ENCODE data around the gene NFAM1. TPM values are rescaled to one million over a fixed set of nuclear protein-coding genes. Genes with fewer than 3 reads are reported as not detected.

NFAM1 gene
- polyA plus RNA-seq, 4 donors: 0.81 to 1.1 (median 1.0) TPM

DNA sequence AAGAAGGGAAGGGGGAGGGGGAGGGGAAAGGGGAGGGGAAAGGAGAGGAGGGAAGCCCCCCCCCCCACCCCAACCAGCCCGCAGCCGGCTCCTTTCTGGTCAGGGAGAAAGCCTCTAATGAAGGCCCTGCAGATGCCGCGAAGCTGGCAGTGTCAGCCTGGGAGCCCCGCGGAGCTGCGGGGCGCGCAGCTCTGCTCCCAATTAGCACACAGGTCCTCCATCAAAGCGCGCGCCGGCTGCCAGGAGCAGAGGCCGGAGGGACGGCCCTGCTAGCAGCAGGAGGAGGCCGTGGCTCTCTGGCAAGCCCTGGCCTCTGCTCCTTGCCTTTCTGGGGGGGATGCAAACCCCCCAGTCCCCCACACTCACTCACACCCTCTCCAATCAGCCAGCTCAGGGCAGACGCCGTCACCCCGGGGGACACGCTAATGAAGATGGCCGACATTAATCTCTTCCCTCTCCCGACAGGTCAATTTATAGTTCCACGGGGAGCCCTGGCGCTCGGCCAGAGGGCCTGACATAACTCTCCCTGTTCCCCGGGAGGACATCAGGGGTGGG lies 91.3 kb downstream of the NFAM1 start:
- DNase-seq (ENCODE audit: low read depth in 4 of 4, low spot score in 3 of 4): no peak

DNA sequence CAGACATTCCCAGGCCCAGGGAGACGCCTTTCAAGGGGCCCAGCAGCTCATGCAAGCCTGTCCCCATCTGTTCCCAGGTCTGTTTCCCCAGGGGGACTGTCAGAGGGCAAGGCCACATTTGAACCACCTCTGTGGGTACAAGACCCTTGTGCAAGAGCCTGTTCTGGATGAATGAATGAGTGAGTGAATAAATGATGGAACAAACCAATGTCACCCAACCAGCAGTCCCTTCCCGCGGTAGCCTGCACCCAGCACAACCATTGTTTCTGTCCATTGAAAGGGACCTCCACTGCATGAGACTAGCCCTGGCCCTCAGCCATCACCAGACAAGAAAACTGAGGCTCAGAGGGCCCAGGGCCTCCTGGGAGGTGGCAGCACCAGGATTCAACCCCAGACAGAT lies 92.1 kb downstream of the NFAM1 start:
- DNase-seq (ENCODE audit: low read depth in 4 of 4, low spot score in 3 of 4): no peak

DNA sequence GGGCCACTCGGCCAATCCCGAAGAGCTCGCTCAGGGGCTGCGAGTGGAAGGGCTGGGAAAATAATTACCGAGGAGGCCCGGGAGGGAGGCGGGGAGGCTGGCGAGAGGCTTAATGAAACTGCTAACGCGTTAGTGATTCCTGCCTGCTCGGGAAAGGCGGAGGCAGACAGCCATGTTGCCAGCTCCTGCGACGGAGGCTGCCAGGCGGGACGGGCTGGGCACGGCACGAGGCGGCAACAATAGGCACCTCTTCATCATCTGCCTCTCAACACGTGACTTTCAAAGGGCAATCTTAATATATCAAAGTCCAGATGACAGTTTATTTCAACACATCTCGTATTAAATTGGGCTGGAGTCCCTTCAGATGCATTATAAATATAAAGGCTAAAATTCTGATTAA lies 93.7 kb downstream of the NFAM1 start:
- no peak for DNase-seq (ENCODE audit: low read depth in 4 of 4, low spot score in 3 of 4)

DNA sequence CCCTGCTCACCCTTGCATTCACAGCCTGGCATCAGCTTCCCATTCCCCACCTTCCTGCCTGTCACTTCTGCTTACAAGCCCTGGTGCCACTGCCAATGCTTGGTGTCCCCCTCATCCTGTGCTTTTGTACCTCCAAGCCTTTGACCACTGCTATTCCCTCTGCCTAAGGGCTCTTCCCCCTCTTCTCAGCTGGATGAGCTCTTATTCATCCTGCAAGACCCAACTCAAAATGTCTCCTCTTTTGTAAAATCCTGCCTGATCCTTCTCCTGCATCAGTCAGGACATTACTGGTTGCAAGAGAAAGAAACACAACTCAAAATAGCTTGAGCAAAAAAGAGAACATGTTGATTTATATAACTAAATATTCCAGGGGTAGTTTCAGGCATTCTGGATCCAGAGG lies 94.8 kb downstream of the NFAM1 start:
- DNase-seq (ENCODE audit: low read depth in 4 of 4, low spot score in 3 of 4): no peak

DNA sequence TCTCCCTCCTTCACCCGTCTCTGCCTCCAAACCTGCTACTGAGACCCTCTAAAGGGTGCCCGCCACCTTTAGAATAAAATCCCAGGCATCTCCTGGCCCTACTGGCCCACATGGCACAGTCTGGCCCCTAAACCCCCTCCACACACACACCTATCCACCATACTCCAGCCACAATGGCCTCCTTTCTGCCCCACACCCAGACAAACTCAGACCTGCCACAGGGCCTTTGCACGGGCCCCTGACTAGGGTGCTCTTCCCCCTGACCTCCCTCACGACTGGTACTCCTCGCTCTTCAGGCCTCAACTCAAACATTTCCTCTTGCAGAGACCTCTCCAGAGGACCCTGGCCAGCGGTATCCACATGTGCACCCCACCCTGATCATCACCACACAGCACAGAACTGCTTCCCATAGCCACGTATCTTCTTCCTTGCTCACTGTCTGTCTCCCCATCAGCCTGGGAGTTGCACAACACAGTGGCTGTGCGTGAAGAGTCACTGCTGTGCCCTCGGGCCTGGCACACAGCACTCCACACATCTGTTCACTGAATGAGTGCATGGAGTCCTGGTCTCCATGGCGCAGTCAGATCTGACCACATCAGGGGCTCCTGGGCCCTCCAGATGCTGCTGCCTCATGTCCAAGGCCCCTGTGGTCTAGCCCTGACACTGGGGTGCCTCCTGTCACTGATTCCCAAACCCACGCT lies 95.5 kb downstream of the NFAM1 start:
- no peak for DNase-seq (ENCODE audit: low read depth in 4 of 4, low spot score in 3 of 4)

DNA sequence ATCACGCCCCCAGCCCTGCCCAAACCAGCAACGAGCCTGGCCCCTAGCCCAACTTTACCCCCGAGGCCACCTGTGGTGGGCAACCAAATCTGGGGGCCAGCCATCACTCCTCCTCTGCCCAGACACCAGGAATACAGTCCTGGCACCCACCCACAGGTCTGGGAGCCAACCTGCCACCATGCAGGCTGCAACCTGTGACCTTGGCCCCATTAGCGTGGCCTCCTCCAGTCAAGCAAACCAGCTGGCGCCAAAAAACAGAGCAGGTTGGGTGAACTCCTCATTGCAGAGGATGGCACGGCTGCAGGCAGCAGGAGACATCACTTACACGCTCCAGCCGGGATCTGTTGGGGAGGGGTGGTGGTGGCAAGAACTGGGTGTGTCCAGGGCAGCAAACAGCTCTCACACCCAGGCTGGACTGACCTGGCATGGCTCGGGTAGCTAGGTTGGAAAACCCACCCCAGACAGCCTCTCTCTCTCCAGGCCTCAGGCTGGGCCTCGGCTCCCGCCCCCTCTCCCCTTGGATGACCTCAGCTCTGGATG lies 96.3 kb downstream of the NFAM1 start:
- DNase-seq (ENCODE audit: low read depth in 4 of 4, low spot score in 3 of 4): no peak

DNA sequence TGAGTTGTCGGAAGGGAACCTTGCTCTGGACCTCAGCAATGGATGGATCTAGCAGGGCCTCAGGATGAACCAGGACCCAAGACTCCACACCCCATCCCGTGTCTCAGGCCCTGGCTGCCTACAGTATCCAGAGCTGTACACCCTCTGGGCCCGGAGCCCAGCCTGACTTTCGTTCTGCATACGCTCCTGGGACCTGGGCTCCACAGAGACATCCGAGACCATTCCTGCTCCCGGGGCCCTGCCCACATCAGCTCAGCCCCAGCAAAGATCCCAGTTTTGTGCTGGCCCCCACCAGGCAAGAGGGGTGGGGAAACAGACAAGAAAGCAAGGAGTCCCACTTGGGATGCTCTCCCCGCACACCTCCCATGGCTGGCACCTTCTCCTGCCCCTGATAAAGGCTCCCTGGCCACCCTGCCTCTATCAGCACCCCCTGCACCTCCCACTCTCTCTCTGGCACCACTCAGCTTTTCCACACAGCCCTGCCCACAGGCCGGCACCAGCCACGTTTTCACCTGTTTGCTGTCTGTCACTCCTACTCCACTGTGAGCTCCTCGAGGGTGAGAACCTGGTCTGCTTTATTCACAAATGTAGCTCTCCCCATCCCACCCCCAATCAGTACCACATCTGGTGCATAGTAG lies 97.2 kb downstream of the NFAM1 start:
- DNase-seq (ENCODE audit: low read depth in 4 of 4, low spot score in 3 of 4): no peak

DNA sequence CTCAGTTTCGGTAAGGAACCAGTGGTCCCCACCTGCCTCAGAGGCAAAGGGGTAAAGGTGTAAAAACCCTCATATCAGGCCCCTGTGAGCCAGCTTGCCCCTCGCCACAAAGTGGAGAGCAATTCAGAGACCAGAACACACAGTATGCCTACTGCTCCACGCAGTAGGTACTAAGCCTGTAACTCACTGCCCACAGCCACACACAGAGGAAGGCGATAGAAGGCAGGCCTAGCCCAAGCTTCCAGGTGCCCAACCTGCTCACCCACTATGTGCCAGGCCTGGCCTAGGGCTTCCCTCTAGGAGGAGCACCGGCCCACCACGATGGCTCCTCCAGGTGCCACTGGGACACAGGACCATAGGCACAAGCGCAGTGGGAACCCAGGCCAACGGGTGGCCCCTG lies 98.7 kb downstream of the NFAM1 start:
- no peak for DNase-seq (ENCODE audit: low read depth in 4 of 4, low spot score in 3 of 4)

DNA sequence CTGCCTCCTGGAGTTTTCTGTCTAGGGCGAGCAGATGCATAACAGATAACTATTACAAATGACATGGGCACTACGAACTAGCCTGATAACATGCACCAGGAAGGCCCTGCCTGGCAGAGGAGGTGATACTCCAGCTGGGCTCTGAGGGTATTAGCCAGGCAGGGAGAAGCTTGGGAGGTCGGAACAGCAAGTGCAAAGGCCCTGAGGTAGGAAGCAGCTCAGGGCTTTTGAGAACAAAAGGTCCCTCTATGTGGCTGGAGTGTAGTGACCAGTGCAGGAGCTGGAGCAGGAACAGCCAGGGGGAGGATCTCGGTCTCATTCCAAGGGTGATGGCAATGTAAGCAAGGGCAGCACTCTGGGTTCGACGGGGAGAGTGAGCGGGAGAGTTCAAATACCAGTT lies 100.1 kb downstream of the NFAM1 start:
- DNase-seq (ENCODE audit: low read depth in 4 of 4, low spot score in 3 of 4): no peak

DNA sequence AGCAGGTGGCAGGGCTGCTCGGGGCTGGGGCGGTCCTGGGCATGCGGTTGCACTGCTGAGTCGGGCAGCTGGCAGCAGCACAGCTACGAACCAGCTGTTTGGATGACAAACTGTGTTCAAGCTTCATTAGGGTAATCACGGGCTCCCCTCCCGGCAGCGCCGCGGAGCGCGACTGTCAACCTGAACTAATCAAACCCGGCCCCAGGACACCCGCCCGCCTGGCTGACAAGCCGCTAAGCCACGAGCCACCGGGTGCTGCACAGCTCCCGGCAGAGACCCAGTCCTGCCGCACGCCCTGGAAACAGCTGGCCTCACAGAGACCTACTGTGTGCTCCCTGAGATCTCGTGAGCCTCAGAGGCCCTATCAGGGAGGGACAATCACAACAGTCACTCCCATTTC lies 101.2 kb downstream of the NFAM1 start:
- no peak for DNase-seq (ENCODE audit: low read depth in 4 of 4, low spot score in 3 of 4)

Other genes with a start within 250 kb of the NFAM1 start
- gene TCF20, start 161.8 kb downstream of the NFAM1 start, polyA plus RNA-seq (ENCODE audit: insufficient read length in 4 of 4): 10 to 100 TPM; 25.2 to 27.9 (median 26.6) TPM
- 10 to 100 TPM; 27.3 to 36.4 (median 31.6) TPM for gene RRP7A, start 87.4 kb upstream of the NFAM1 start, polyA plus RNA-seq (ENCODE audit: insufficient read length in 4 of 4)
- 1 to 10 TPM; 5.3 to 8.3 (median 6.5) TPM for gene SERHL2, start 121.6 kb upstream of the NFAM1 start, polyA plus RNA-seq (ENCODE audit: insufficient read length in 4 of 4)
- gene POLDIP3, start 182.5 kb upstream of the NFAM1 start, polyA plus RNA-seq (ENCODE audit: insufficient read length in 4 of 4): 100 to 1,000 TPM; 114 to 119 (median 116) TPM
- under 1 TPM in 1 of 4 donors, not detected in 3; 0.14 TPM for gene ATP5MGL, start 208.2 kb upstream of the NFAM1 start, polyA plus RNA-seq (ENCODE audit: insufficient read length in 4 of 4)
- gene CYB5R3, start 217.0 kb upstream of the NFAM1 start, polyA plus RNA-seq (ENCODE audit: insufficient read length in 4 of 4): 100 to 1,000 TPM; 147 to 175 (median 158) TPM